ENCODE data around the gene RBFOX2.

Gene RBFOX2

GRCh38 chr22:35870517-35871293, 157.9 kb downstream of the RBFOX2 start:
- FAIRE-seq (no peak), DNase-seq (ENCODE audit: low spot score) (no peak)

- no peak for FAIRE-seq
- no peak for DNase-seq (ENCODE audit: low spot score)
Observed at GRCh38 chr22:35868938-35869337, 159.7 kb downstream of the RBFOX2 start.

- no peak for DNase-seq (ENCODE audit: low spot score)
- FAIRE-seq, result no peak
Observed at GRCh38 chr22:35866651-35867050, 162.0 kb downstream of the RBFOX2 start.

GRCh38 chr22:35864545-35865165, 164.0 kb downstream of the RBFOX2 start:
- DNase-seq (ENCODE audit: low spot score) (no peak), FAIRE-seq (no peak)

- DNase-seq (ENCODE audit: low spot score) (no peak), FAIRE-seq (no peak)
Observed at GRCh38 chr22:35863432-35863831, 165.2 kb downstream of the RBFOX2 start.

GRCh38 chr22:35862697-35863096, 165.9 kb downstream of the RBFOX2 start:
- DNase-seq (ENCODE audit: low spot score) (no peak), FAIRE-seq (no peak)

- FAIRE-seq, result no peak
- DNase-seq (ENCODE audit: low spot score), result no peak
Observed at GRCh38 chr22:35861451-35861850, 167.2 kb downstream of the RBFOX2 start.

GRCh38 chr22:35860837-35861236, 167.8 kb downstream of the RBFOX2 start:
- FAIRE-seq (no peak), DNase-seq (ENCODE audit: low spot score) (no peak)

GRCh38 chr22:35860087-35860733, 168.4 kb downstream of the RBFOX2 start:
- DNase-seq (ENCODE audit: low spot score) (no peak), FAIRE-seq (no peak)

- FAIRE-seq (no peak), DNase-seq (ENCODE audit: low spot score) (no peak)
Observed at GRCh38 chr22:35854334-35854733, 174.3 kb downstream of the RBFOX2 start.

- DNase-seq (ENCODE audit: low spot score), result no peak
- no peak for FAIRE-seq
Observed at GRCh38 chr22:35852076-35852475, 176.5 kb downstream of the RBFOX2 start.

- no peak for DNase-seq (ENCODE audit: low spot score)
- no peak for FAIRE-seq
Observed at GRCh38 chr22:35850831-35851230, 177.8 kb downstream of the RBFOX2 start.

- no peak for DNase-seq (ENCODE audit: low spot score)
- peak; percentile 88 for FAIRE-seq
Observed at GRCh38 chr22:35846804-35847203, 181.8 kb downstream of the RBFOX2 start.

GRCh38 chr22:35844886-35845285, 183.7 kb downstream of the RBFOX2 start:
- FAIRE-seq (no peak), DNase-seq (ENCODE audit: low spot score) (no peak)

- FAIRE-seq, result peak; percentile 68
- peak; percentile 40 for DNase-seq (ENCODE audit: low spot score)
Observed at GRCh38 chr22:35842954-35843353, 185.7 kb downstream of the RBFOX2 start.

GRCh38 chr22:35842519-35842913, 186.1 kb downstream of the RBFOX2 start:
- no peak for FAIRE-seq
- DNase-seq (ENCODE audit: low spot score), result no peak

GRCh38 chr22:35841907-35842518, 186.6 kb downstream of the RBFOX2 start:
- DNase-seq (ENCODE audit: low spot score), result no peak
- FAIRE-seq, result no peak

GRCh38 chr22:35840302-35840739, 188.3 kb downstream of the RBFOX2 start:
- peak; percentile 86 for FAIRE-seq
- peak; percentile 89 for DNase-seq (ENCODE audit: low spot score)

GRCh38 chr22:35839841-35840301, 188.8 kb downstream of the RBFOX2 start:
- DNase-seq (ENCODE audit: low spot score), result peak; percentile 28
- no peak for FAIRE-seq

- DNase-seq (ENCODE audit: low spot score) (peak; percentile 33), FAIRE-seq (peak; percentile 65)
Observed at GRCh38 chr22:35838855-35839576, 189.6 kb downstream of the RBFOX2 start.

- no peak for DNase-seq (ENCODE audit: low spot score)
- no peak for FAIRE-seq
Observed at GRCh38 chr22:35837101-35837727, 191.4 kb downstream of the RBFOX2 start.
